NCI-H2081 treated with DMSO at 0.1 percent for 48 hours (cell line): ENCODE measurements around the gene KCNJ1.

Source experiments
- DNase-seq: peaks from one replicate; lab custom pipeline; 2025; lab: John Stamatoyannopoulos, UW

Gene KCNJ1

DNA sequence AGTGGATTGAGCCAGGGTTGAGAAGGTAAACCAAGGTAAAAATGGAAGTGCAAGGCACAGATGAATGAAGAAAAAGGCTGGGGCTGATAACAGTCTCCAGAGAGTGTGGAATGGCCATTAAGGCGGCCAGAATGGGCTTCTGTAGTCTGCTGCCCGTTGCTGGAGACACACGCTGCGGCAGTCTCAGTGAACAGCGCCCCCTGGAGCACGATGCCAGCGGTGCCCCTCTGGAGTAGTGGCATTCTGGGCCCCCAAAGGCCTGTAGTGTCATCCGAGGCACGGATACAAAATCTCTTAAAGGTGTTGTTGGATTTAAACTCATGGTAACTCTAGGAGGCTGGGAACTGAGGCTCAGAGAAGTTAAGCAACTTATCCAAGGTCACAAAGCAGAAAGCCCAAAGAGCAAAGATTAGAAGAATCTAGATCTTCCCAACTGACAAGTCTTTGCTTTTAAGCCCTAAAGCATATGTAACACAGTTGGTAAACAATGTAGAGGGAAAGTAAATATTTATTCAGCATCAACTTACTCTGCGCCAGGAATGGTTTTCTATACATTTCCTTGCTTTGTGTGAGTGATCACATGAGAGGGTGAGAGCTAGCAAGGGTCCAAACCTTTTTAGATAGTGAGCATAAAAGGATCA is 18.2 kb downstream of the KCNJ1 start:
- no peak for DNase-seq

DNA sequence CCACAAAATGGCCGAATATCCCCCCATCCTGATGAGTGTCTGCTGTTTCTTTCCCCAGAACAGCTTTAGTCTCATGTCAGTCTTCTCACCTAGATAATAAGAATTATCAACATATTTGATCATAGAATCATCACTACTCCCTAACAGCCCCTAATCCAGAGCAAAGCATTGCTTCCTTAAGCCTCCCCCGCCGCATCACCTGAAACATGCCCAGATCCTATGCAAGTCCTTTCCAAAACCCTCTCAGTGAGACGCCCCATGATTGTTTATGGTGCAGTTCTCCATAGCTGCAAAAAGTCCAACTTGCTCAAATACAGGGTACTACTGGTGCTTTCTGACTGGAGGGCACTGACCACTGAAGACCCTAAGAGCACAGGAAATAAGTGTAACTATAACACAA is 20.1 kb downstream of the KCNJ1 start:
- no peak for DNase-seq

DNA sequence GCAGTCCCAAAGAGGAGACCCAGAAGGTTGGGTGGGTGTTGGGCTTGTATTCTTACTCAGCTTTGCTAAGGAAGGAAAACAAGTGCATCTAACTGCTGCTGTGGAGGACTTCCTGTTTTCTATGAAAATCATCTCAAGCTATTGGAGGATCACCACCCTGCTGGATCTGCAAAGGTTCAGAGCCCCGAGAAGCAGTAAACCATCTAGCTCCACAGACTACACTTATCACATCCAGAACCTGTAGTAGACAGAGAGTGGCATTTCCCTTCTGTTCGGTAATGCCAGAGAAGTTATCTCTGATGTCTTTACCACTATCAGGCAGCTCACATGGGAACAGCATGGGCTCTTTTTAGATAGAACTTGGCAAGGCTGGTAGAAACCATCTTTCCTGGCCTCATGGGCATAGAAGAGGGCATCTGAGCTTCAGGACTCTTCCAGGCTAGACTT is 21.7 kb downstream of the KCNJ1 start:
- DNase-seq, result no peak

DNA sequence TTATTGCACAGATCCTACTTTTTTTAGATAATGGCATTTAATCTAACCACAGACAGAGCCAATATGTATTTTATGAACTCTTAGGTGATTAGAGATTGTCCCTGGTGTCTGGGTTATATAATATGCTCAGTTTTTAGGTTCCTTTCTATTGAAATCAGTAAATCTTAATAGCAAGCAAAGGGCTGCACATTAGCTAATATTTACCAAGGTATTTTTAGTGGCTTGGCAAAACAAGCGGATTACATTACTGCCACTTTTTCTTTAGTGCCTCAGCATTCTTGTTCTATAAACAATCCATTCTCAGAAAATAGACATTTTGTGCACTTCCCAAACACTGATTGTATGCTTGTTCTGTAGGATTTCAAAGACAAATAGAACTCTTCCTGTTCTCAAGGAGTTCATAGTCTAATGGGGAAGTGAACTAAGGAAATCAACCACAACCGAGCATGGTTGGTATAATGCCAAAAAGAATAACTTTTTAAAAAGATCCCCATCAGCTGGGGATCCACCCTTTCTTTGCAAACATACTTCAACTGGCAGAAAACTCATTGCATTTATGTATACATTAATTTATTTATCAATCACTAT is 23.8 kb downstream of the KCNJ1 start:
- DNase-seq, result no peak

DNA sequence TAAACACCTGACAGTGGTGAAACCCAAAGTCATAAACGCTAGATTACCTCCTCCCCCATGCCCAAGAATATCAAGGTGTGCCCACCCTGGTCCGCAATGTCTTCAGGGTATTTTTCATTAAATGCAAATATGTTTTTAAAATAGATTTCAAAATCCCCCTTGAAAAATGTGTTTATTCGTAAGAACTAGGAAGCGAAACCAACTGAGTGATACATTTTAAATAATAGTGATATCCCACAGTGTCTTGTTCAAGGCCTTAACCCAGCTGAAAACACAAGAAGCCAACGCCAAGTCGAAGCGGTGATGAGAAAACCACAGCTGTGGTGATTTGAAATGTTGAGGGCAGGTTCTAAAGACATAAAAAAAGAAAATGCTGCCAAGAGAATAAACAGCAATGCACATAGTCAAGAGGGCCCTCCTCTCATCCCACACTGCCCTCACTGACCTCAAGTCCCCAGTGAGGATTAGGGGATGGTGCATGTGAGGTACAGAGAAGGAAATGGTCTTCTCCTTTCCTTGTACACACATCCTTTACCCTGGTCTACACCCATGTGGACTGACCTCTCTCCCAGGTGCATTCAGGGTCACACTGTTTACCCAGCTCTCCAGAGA is 25.5 kb downstream of the KCNJ1 start:
- no peak for DNase-seq

DNA sequence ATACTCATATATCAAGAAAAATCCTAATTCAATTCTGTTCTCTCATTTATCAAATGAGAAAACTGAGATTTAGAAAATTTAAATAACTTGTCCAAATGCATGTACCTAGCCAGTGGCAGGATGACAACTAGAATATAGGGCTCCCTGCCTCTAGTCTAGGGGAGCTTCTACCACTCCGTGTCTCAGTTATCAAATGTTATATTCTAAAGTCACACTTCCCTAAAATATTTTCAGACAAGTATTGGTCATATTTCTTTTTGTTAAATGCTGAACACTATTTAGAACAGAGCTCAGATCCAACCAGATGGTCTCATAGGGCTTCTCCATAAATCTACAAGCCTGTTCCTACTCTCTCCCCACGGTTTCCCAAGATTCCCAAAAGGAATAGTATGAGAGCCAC is 26.3 kb downstream of the KCNJ1 start:
- no peak for DNase-seq

DNA sequence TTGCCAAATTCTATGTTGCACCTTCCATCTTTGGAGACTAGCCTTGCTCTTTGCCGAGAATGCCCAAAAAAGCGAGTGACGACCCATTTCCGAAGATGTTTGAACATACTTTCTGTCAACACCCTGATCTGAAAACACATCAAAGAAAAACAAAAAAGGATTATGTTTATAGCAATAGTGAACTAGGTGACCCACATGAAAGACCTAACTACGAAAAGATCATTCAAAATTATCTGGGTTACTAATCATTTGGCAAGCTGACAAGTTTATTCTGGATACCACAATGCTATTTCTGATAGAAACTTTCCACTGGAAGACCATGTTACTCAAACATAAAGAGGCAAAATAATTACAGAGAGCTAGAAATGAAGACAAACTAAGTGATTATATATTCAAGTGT is 27.0 kb downstream of the KCNJ1 start:
- no peak for DNase-seq

DNA sequence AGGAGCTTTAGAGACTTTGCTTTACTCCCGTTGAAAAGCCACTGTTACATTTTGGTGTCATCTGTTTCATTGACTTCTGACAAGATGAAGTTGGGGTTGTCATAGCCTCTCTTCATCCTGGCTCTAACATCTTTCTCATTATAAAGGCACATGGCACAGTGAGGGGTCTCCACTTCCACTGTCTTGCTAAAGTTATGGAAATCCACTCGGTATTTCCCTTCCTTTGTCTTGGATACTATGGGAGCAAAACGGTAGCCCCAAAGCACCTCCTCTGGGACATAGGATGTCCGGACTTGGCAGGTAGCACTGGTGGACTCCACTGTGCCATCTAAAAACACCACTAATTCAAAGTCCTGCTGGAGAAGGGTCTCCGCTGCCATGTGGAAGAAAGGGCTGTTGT is 28.0 kb downstream of the KCNJ1 start:
- DNase-seq, result no peak

DNA sequence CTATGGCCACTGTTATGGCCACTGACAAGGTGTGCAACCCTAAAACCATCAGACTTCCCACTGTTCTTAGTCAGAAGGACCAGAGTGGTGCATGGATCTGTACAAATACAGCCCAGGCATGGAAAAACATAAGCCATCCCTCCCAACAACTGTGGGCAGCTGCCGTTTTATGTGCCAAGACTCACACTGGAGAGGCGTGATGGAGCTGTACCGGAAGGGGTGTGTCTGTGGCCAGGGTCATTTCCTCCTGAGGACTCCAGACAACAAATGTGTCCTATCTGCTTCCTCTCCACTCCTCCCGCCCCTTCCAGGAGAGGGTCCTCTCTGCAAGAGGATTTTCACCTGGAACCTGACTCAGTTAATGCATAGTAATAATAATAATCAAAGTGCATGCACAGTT is 29.5 kb downstream of the KCNJ1 start:
- DNase-seq, result no peak

DNA sequence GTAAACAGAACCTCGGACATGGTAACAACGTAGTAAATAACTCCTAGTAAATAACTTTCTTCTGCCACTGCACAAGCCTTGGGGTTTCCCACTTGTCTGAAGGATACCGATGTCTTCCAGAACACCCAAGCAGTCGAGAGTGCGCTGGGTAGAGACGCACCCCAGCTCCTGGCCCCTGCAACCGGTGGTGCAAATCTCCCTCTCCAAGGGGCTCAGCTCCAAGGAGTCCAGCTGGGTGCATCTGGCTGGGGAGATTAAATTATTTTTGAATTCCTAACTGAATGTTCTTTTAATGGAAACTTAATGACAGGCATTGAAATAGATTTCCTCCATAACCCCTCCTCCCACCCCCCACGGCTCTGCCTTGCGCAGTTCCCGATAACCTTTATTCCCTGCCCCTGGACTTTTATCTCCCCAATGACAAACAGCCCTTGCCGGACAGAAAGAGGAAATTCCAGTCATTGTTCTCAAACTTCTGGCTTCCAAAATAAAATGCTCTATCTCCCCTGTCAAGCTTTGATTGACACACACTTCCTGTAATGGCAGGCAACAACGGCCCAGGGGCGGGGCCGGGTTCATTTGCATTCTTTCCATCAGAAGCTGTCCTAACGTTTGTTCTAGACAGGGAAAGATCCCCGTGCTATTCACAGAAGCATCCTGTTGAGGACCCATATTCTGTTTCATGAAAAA is 31.2 kb downstream of the KCNJ1 start:
- no peak for DNase-seq

DNA sequence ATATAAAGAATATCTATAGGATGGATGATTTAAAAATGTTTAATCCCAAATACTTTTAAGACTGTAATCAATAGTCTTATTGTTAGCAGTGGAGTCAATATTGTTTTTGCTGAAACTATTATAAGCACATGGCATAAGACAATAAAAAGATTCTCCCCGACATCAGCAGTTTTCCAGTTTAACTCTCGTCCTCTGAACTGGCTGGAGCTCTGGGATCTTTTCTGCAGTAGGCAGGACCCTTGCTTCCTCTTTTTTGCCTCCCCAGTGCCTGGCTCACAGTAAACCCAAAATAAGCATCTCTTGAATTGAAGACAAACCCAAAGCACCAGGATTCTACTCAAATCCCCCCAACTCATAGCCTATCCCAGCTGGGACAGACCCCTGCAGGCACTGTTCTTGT is 32.9 kb downstream of the KCNJ1 start:
- no peak for DNase-seq

DNA sequence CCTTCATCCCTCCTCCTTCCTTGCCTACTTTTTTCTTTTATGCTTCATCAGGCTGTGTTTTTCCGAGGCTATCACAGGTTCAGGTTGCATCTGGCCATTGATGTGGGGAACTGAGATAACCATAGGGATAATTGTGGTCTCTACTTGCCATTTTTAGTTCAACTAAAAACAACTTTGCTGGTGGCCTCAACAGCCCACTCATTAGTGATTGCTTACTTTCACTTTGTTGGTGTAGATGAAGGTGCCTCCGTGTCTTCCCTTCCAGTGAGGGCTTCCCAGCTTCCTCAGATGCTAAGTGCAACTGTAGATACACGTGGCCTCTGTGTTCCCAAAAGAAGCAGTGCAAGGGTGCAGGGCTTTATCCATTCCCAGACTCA is 35.0 kb downstream of the KCNJ1 start:
- no peak for DNase-seq

DNA sequence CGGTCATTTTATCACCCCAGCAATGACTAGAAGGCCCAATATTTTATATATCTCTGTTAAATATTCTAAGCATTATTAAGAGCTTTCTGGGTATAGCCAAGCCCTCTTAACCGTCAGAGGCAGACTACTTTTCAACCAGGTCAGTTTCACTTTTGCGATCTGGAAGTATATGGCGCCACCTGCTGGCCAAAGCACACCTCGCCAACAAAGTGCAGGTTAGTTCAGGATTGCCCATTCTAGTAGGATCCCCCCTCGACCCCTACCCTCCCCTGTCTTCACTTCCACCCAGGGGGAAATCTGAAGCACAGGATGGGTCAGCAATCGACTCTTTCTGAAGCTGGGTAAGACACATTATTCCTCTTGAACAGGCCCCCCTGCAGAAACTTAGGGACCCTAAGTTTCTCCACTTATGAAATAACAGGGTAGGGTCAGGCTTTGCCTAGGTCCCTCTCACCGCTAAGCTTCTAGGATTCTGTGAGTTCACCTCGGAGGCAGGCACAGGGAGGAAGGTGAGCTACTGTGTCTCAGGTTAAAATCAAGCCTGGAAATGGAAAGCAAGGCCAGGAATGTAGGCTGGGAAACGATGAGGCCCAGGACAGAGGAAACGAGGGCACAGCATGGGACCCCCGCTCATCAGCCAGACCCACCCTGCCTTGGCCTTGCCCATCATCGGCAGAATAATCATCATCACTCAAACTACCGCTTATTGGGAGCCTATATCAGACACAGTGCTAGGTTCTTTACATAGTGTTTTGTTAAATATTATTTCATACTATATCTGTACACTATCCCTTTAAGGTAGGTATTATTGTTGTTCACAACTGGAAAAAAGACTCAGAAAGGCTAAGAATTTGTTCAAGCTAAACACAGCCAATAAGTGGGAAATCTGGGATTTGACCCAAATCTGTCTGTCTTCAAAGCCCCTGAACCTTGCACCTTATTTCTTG is 35.6 kb downstream of the KCNJ1 start:
- peak; percentile 72 for DNase-seq

DNA sequence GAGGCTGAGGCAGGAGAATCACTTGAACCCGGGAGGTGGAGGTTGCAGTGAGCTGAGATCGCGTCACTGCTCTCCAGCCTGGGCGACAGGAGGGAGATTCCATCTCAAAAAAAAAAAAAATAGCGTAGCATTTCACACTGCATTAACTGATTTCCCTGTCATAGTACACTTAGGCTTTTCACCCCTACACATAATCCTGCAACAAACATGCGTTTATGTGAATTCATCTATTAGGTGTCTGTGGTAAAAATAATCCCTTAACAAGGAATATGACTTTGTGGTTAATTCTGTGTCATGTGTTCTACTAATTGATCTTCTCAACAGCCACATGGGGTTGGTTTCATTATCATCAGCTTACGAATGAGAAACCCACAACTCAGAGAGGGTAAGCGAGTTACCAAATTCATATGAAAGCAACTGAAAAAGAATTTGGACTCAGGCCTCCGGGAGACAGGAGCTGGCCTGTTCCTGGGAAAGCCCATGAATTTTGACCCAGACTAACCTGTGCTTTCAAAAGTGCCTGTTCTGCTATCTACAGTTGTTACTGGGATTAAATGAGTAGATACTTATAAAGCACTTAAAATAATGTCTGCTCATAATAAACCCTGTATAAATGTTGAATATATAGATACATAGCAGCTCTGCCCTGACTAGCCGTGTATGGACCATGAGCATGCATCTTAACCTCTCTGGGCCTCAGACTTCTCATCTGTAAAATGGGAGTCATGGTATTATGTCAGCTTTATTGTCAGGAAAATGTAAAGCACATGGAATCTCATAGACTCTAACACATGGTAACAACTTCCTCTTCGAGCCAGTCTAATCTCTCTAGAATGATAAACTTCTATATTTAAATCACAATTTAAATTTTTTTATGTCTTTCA is 36.6 kb downstream of the KCNJ1 start:
- no peak for DNase-seq

DNA sequence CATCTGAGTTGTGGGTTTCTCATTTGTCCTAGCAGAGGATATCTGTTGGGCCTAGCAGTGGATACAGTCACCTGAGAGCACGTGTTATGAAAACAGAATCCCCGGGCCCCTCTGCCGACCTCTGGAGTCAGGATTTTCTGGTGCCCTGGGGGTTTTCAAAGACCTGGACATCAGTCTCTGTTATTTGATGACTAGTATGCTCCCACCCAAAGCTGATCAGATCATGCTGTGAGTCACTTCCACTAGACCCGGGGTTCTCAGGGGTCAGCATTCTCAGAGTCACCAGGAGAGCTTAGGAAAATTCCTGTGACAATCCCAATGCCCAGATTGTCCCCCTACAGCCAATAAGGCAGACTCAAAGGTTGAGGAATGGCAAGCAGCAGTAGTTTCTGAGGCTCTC is 38.7 kb downstream of the KCNJ1 start:
- no peak for DNase-seq

DNA sequence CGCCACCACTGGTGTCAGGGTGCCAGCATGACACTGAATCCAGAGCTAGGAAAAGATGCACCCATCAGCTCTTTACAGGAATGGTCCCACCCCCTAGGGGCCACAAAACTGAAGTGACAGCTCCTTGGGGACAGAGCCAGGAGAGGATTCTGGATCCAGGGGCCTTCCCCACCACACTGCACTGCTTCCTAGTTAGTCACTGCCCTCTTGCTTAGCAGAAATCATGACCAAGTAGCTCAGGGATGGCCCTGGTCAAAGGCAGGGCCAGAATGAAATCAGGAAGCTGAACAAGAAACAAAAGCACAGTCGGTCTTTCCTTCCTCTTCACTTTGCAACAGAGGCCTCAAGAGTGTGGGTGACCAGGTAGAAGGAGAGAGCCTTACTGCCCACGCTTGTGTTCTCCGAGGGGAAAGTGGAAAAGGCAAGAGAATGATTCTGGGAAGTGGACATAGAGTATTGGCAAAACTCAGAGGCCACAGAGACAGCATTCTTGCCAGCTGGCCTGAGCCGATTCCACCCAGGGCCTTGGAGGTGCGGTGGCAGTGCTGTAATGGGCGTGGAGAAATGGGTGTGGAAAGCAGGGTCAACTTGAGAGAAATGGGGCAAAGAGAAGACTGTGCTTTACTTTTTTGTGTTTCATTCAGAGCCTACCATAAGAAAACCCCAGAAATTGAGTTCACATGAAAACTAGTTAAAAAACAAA is 39.8 kb downstream of the KCNJ1 start:
- DNase-seq, result no peak

DNA sequence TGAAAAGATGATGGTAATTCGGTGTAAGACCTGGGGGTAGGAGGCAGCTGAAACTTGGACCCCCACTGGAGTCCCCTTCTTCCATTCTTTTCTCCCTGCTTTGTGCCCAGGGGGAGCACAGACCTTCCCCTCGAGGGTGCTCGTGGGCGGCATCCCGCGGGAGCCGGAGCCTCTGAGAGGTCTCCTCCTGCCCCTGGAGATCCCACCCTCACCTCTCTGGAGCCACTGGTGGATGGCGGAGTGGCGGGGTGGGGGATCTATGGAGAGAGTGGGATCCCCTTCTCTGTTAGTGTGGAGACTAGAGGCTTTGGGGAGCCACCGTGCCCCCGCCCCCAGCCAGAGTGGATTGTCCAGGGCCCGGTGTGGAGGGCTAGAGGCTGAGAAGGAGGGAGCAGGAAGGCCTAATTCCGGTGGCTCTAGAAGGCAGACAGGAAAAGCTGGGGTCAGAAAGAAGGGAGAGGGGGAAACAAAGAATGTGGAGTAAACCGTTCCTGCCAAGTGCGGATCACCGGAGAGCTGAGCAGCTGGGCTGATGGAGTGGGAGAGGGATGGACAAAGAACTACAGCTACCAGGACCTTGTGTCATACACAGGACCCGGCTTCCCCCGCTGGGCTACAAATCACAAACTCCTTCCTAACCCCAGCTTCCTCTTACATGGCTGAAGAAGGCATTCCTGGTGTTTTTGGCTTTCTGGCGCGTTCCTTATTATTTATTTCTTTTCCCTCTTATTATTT is 41.9 kb downstream of the KCNJ1 start:
- no peak for DNase-seq

DNA sequence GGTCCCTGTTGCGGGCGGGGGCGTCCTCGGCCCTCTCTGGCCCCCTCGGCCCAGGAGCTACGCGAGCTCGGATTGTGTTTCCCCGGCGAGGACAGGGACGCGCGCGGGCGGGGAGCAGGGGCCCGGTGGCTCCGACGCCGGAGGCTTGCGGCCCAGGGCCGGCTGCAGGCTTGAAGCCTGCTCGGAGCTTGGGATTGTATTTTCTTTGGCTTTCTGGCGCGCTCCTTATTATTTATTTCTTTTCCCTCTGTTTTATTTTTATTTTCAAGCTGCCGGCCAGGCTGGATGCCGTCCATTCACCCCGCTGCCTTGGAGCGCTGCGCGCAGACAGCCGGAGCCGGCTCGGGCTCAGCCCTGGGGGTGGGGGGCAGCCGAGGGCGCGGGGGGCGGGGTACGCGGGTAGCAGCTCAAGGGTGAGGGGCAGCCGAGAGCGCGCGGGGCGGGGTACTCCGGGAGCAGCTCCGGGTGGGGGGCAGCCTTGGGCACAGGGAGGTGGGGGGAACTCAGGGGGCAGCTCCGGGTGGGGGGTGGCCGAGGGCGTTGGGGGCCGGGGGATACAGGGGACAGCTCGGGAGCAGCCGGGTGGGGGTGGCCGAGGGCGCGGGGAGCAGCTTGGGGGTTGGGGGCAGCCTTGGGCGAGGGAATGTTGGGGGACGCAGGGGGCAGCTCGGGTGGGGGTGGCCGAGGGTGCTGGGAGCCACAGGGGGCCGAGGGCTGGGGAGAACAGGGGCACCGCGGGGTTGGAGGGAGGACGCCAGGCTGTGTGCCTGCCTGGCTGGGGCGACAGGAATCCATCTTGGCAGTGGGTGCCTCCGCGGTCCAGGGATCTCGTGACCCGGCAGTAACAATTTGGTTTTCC is 42.7 kb downstream of the KCNJ1 start:
- no peak for DNase-seq

DNA sequence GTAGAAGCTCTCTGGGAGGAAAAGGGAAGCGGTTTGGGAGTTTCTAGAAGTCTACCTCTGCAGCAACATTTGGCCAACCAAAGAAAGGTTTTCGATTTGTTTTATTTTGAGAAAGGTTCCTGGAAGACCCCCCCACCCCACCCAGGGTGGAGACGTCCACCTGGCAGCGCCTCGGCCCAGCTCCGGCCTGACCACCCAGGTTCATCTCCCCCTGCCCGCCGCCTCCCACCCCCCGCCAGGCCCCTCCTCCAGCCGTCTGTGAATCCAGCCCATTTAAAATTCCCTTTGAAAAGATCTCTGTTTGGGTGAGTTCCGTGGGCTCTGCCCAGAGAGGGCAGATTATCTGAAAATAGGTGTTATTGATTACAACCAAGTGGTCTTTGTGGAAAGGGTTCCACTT is 43.3 kb downstream of the KCNJ1 start:
- no peak for DNase-seq
